Stimulated activated CD8-positive, alpha-beta memory T cell treated with anti-CD3 and anti-CD28 coated beads, Interleukin-7, amount 100 ng/mL, for 4 hours (primary cell): ENCODE measurements around the gene ASXL3.

ENCODE experiments used
- DNase-seq, 2 donors: peaks; one replicate each; pipeline ENCODE4 v3.0.0-alpha.2; 2020; ENCODE audit warnings: low read depth in 2 of 2

Gene ASXL3

DNA sequence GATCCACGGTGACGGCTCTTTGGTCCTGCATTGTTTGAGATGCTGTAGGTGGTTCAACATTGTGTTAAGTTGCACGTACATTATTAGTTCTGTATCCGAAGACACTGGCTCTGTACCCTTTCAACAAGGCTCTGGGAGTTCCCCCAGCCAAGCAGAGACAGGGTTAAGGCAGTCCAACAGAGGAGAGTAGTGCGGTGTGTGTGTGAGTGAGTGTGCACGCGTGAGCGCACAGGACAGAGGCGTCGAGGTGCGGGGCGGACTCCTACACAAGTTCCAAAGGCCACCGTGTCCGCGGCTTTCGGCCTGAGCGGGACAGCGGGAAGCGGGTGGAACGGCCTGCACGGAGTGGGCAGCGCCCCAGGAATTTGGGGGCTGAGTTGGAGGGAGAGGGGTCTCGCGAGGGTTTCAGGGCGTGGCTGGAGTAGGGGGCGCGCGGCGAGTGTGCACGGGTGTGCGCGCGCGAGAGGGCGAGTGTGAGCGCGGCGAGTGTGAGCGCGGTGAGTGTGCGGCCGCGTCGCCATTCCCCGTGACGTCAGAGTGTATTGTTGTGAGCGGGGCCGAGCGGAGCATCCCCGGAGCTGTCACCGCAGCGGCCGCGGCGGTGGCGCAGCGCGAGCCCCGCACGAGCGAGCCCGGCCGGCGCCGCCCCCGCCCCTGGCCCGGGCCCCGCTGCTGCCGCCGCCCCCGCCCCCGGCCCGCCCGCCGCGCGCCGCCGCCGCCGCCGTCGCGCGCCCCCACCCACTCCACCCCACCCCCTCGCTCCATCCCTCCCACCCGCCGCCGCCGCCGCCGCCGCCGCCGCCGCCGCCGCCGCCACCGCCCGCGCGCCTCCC, at the start of gene ASXL3:
TSS of gene ASXL3 (plus strand) at position 535 of the 833 bp plus-strand sequence. CDS start 413 bp downstream, outside the sequence.
- no peak for DNase-seq

DNA sequence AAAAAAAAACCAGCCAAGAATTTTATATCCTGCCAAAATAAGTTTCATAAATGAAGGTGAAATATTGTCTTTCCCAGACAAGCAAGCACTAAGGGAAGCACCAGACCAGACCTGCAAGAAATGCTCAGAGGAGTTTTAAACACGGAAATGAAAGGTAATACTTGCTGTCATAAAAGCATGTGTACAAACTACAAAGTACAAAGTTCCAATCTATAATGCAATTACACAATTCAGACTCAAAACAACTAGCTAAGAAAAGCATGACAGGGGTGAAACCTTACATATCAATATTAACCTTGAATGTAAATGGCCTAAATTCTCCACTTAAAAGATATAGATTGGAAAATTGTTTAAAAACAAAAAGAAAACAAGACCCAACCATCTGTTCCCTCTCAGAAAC, 45.0 kb upstream of the ASXL3 start:
- no peak for DNase-seq

DNA sequence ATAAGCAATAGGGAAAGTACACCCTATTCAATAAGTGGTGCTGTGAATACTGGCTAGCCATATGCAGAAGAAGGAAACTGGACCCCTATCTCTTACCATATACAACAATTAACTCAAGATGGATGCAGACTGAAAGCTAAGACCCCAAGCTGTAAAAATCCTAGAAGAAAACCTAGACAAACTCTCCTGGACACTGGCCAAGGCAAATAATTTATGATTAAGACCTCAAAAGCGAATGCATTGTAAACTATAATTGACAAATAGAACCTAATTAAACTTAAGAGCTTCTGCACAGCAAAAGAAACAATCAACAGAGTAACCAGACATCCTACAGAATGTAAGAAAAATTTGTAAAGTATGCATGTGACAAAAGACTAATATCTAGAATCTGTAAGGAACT, 41.1 kb upstream of the ASXL3 start:
- no peak for DNase-seq

DNA sequence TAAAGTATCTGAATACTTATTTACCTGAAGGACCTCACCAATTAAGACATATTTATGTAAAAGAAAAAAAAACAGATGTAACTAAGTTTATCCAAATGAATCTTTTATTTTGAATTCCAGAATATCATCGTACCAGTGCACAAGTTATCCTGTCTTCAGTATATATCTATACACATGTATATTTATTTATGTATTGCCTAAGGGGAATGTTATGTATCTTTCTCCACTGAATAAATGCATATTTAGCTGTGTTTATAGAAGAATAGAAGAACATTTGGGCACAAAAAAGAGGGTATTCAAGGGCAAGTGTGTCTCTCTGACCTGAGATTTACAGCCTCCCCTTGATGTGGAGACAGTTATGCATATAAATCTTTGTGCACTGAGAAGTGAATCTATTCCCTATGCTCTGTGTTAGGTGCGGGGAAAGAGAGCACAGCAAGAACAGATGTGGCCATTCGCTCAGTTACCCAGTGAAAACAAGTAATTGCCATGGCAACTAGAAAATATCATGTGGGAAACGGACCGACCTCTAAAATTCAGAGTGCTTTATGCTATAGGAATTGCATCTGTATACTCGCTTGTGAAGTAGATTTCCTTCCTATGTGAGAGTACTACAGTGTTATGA, 39.5 kb upstream of the ASXL3 start:
- DNase-seq: no peak

DNA sequence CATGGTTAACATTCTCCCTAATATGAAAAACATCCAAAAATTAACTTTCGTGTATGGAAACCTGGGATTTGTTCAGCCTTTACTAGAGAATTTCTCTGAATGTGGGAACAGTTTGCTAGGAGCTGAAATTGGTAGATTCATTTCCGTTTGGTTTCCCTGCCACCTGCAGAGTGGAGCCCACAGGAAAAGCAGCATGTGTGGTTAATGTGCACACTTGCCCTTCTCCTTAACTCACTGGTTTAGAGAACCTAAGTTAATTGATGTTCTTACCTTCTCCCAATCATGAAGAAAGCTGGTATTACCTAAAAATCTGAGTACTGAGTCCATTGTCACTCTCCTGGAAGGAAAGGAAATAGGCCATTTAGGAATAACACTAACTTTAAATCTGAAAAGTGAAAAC, 37.6 kb upstream of the ASXL3 start:
- DNase-seq: no peak

DNA sequence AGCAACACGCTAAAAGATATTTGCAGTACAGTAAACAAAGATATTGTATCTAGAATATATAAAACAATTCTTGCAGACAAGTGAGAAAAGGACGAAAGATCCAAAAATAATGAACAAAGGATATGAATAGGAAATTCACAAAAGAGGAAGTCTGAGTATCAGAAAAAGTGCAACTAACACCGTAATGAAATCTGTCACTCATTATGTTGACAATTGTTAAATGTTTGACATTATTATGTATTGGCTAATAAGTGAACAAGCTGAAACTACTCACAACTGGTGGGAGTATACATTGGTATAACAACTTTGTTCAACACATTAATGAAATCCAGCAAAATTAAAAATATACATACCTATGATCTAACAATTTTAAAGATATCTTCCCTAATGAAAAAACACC, 36.7 kb upstream of the ASXL3 start:
- DNase-seq: no peak

DNA sequence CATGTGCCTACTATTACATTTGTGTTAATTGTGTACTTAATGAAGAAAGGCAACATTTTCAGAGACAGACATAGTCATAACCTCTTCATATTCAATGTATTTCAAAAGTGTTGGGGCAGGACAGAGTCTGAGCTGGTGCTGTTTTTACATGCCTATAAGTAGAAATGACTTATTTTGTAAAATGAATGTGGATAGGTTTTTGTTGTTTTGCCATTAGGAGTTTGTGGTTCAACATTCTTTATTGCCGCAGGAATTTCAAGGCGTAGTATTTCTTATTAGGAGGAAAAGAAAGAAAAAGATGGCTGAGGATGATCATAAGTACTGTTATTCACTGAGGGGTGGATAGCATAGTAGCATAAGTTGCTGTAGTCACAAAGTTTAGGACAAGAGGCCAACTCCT, 21.2 kb upstream of the ASXL3 start:
- no peak for DNase-seq

DNA sequence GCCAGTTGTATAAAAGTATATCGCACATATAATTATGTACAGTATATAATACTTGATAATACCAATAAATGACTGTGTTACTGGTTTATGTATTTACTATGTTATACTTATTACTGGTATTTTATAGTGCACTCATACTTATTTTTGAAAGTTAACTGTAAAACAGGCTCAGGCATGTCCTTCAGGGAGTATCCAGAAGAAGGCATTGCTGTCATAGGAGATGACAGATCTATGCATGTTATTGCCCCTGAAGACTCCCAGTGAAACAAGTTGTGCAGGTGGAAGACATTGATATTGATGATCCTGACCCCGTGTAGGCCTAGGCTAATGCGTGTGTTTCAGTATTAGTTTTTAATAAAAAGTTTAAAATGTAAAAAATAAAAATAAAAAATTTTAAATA, 20.3 kb upstream of the ASXL3 start:
- no peak for DNase-seq

DNA sequence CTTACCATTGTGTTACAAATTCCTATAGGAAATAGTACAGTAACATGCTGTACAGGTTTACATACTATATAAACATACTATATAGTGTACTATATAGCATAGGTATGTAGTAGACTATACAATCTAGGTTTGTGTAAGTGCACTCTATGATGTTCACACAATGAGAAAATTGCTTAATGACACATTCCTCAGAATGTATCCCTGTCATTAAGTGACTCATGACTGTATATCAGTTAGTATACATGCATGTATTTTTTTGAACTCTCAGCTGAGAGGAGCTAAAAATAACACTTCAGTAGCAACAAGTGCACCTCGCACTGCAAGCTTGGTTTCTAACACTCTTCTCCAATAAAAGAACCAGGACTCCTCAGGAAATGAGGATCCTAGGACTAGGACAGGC, 19.5 kb upstream of the ASXL3 start:
- DNase-seq: no peak

DNA sequence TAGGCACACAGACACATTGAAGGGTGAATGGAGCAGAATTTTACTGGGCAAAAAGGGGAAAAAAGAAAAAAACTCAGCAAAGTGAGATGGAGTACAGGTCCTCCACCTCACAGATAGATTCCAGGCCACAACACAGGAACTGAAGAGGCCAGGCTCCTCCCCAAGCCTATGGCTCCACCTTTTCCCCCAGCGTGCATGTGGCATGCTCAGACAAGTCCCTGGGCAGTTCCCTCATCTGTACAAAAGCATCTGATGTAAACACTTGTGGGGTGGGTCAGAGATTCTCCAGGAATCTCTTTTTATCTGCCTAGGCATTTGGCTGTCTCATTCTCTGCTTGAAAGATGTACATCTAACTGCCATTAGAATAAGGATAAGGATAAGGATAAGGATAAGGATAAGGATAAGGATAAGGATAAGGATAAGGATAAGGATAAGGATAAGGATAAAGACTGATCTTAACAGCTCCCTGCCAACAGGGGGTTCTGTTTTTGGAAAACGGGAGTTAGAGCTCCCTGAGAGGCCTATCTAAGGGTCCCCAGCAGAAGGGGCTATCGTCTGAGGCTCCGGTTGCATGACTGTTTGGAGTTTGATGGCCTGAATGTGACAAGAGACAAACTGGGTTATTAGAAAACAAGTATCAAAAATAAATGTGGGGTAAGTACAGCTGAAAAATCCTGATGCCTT, 17.2 kb upstream of the ASXL3 start:
- DNase-seq: no peak

DNA sequence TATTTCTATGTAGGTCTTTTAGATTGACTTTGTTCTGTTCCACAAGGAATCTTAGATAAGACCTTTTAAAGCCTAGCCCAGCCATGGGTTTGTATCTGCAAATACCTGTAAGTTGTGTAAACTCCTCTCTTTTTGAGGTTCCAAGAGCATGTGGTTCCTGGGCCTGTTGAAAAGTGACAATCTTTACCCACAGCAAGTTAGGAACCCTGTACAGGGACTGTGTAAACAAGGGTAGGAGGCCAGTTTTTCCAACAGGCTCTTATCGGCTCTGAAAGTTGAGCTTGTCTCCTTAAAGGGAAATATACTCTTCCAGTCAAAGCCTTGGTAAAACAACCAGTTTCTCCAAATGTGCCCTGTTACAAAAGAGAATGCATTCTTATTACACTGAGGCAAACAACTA, 15.3 kb upstream of the ASXL3 start:
- DNase-seq: no peak

DNA sequence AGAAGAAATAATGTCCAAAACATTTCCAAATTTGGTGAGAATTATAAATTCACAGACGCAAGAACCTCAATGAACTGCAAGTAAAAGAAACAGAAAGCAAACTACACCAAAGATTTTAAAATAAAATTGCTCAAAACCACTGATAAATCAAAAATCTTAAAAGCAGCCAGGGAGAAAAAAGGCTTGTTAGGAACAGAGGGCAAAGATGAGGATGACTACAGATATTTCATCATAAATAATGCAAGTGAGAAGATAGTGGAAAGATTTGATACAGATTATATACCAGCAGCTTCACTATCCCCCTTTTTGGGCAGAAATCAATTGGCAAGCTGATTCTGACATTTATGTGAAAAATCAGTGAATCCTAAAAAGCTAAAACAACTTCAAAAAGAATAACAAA, 10.3 kb upstream of the ASXL3 start:
- DNase-seq: no peak

DNA sequence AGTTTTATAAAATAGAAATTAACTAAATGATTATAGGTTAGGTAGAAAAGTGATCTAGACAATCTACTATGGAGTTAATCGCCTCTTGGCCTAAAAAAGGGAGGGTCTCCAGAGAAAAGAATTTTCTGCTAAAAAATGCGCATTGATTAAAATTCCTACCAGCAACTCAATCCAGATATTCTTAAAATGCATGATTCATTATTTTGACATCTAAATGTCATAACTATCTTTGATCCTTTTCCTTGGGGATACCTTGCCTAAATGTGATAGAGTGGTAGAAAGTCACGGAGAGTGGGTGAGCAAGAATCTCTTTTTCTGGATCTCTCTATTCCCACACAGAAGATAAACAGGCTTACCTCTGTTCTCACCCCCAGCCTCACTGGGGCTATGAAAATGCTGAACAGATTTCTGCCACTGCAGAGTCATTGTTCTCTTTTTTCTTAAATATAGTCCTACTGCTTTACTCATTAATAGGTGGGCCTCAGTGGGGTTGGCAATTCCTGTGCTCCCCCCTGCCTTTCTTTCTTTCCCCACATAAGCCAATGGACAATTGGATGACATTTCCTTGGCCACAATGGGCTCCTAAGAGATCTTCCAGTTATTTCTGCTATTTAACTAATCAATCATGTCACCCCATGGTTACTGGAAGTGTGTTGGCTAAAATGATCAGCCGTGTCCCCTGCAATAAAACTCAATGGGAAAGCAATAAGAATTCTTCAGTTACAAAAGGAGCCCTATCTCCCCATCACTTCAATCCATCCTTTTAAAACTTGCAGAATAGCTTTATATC, 5.8 kb upstream of the ASXL3 start:
- DNase-seq: no peak

DNA sequence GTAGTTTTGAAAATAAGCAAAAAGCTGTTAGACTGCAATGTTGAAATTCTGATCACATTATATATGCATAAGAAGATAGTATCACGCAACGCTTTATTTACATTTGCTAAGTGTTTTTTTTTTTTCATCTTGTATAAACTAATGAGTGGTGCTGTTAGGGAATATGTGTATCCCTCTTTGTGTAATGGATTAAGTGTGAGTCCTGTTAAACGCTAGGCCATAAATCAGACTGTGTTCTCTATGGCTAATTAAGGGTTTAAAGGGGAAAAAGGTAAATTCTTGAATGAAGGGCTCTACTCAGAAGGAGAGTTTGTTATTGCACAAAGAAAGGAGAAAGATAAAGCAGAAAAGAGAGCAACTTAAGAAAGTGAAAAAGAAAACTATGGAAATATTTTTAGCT, 4.8 kb upstream of the ASXL3 start:
- DNase-seq: no peak

DNA sequence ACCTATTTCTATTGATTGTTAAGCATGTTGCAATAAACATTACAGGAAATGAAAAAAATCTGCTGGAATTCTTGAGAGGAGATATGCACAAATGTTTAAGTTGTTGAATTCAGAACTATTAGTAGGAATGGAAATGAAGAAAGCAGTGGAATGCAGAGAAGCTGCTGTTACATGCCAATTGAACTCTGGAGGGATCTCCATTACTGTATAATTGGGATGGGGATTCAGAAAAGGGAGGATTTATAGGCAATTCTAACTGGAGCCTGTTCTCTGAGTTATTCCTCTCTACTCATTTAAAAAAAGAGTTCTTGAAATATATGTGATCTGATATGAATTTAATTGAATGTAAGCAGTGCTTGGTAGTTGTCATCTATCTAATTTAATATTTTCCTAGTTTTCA, 2.6 kb upstream of the ASXL3 start:
- no peak for DNase-seq

DNA sequence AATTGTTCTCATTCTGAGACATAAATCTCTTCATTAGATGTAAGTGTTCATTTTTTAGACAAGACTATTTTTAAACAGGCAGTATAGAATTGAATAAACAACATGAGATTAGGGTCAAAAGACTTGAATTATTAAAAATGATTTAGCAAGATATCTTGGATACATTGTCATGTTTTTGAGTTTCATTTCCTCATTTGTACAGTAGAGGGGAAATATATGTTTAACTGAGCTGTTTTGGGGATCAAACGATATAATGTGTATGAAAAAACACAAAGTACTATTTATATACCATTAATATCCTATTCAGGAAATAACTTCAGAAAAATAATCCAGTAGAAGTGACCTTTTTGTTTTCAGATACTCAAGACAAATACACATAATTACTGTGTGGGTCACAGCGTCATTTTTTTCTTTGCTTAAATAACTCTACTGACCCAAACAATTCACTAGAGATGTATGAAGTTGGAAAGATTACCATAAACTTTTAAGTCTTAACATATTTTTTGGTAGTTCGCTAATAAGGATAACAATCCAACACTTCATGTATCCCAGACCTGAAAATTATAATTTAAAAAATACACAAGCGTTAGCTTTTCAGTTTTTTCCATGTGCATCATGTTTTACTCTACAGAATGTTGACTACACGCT, 896 bp upstream of the ASXL3 start:
- DNase-seq: no peak

DNA sequence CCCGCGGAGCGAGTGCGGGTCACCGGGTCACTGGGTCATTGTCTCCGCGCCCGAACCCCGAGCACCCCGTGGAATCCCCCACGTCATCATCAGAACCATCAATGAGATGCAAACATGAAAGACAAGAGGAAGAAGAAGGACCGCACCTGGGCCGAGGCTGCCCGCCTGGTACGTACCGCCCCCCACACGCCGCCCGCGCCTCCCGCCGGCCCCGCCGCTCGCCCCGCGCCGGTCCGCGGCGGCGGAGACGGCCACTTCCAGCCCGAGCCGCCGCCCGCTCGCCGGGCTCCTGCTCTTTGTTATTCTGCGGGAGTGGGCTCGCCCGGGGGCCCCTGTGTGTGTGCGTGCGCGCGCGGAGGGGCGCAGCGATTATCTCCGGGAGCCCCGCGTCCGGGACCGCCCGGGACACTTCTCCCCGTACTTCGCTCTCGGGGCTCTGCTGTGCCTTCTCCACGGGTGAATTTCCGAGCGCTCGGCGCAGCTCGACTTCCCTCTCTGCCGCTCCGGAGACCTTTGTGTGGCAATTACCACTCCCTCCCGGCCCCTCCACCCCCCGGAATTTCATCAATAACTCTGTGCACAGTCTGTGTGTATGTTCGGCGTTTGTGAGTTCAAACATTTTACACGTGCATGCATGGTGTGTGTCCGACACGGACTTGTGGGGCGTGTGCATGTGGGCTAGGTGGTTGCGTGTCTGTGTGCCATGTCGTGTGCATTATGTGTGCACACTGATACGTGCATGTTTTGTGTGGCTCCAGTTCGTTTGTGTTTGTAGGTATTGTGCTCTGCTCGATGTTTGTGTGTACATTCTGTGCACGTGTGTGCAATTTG, 714 bp downstream of the ASXL3 start:
- no peak for DNase-seq

DNA sequence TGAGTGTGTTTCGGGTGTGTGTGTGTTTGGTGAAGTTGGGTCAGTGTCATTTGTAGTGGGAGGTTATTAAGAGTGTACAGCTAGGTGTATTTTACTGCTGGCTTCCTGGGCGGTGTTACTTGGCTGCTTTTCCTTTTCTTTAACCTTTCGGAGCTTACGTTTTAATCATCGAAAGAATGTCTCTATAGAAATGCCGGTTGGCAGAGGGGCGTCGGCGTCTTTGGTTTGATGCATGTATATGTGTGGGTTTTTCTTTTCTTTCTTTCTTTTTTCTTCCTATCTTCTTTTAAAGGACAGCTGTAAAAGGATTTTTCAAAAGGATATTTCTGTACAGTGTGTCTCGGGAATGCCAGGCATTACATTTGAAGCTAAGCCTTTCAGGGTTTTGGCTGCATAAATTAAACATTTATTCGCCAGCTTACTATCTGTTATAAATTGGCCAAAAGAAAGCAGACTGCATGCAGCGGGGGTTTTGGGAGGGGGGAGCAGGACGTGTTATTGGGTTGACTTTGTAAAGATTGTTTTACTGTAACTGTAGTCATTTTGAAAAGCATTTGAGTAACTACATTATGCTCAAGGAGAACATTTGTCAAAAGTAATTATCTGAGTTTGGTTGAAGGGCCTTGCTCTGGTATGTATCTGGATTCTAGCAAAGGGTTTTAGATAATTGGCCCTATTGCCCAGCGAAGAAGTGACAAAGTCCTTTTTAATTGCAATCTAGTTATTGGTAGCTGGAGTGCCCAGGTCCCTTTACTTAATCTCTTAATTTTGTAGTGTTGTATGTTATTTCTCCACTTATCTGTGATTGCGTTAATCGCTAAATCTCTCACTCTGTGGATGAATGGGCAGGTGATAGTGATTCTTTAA, 1.6 kb downstream of the ASXL3 start:
- no peak for DNase-seq

DNA sequence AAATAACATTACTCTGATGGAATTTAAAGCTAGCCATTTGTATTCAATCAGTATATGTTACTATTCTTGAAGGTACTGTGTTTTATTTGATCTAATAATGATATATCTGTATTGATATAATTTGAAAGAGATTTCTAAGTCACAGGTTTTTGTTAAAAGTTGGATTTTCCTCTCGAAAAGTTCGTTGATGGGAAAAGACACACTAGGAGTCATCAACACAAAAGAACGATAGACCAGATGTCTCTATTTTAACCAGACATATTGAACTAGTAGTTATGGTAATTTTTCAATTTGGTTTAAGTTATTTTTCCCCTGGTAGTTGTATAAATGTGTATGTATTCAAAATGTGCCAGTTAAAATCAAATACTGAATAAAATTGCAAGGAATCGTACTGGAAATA, 2.5 kb downstream of the ASXL3 start:
- no peak for DNase-seq

DNA sequence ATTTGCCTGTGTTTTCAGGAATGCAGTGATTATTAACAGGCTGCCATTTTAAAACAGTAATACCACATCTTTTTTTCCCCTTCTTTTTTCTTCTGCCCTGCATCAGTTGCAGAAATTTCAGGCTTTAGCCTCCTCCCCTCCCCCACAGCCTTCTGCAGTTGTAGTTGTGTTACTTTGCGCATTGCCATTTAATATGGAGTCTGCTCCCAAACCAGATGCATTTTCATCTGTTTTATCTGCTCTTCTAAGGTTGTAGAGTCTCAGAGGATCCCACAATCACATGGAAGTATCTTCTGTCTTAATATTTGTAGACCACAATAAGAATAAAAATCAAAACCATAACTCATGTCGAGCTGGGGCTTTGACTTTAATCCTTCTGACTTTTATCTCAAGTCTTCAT, 3.8 kb downstream of the ASXL3 start:
- no peak for DNase-seq
